VCaP (cell line): ENCODE results near the gene WDR70.
"Not testable (repeated sequence)": the region's sequence is repeated elsewhere in the genome, so short reads cannot be mapped to it uniquely, and the experiment has no call there.

ENCODE experiments used
- H3K27ac ChIP-seq: fragments of 450-650 bp; 2 replicates; pipeline ENCODE4 v1.5.1; 2017
- CTCF ChIP-seq: fragments of 450-650 bp; conservative IDR thresholded peaks from 2 replicates; pipeline ENCODE4 v1.5.1; 2017; ENCODE audit warnings: mild to moderate bottlenecking, moderate library complexity

Gene WDR70

DNA sequence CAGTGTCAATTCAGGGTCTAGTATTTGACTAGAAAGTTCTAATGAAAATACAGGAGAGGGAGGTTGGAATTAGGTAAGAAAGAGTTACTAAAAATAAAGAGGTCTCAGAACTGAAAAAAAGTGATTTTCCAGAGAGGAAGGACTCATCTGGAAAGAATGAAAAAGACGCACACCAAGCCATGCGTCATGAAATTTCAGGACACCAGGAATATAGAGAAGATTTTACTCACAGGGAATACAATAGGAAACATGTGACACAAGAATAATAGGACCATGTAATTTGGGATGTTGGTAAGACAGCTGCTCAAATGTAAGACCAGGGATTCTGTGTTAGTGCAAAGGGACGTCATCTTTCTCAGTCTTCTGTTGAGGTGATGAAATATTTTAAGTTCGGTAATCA, 236.1 kb downstream of the WDR70 start:
- no peak overlapping the region for H3K27ac ChIP-seq
- no peak for TF ChIP-seq CTCF

GRCh38 chr5:37619353-37619752, 240.2 kb downstream of the WDR70 start:
- no peak overlapping the region for H3K27ac ChIP-seq
- TF ChIP-seq CTCF: no peak

DNA sequence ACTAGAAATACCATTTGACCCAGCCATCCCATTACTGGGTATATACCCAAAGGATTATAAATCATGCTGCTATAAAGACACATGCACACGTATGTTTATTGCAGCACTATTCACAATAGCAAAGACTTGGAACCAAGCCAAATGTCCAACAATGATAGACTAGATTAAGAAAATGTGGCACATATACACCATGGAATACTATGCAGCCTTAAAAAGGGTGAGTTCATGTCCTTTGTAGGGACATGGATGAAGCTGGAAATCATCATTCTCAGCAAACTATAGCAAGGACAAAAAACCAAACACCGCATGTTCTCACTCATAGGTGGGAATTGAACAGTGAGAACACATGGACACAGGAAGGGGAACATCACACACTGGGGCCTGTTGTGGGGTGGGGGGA, 243.2 kb downstream of the WDR70 start:
- H3K27ac ChIP-seq: not testable (repeated sequence)

DNA sequence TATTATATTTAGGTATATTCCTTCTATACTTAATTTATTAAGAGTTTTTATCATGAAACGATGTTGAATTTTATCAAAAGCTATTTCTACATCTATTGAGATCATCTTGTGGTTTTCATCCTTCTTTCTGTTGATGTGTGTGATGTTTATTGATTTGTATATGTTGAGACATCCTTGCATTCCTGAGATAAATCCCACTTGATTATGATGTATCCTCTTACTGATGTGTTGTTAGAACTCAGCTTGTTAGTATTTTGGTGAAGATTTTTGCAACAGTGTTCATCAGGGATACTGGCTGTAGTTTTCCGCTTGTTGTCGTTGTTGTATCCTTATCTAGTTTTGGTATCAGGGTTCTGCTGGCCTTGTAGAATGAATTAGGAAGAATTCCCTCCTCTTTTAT, 247.1 kb downstream of the WDR70 start:
- no peak overlapping the region for H3K27ac ChIP-seq
- no peak for TF ChIP-seq CTCF

DNA sequence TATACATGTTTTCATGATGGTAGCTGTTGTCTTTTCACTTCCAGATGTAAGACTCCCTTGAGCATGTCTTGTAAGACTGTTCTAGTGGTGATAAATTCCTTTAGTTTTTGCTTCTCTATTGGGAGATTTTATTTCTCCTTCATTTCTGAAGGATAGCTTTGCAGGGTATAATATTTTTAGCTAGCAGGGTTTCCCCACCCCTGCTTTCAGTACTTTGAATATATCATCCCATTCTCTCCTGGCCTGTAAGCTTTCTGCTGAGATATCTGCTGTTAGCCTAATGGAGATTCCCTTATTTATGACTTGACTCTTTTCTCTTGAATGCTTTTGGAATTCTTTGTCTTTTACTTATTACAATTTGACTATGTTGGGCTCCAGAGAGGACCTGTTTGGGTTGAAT, 249.8 kb downstream of the WDR70 start:
- no peak overlapping the region for H3K27ac ChIP-seq
- TF ChIP-seq CTCF: no peak

DNA sequence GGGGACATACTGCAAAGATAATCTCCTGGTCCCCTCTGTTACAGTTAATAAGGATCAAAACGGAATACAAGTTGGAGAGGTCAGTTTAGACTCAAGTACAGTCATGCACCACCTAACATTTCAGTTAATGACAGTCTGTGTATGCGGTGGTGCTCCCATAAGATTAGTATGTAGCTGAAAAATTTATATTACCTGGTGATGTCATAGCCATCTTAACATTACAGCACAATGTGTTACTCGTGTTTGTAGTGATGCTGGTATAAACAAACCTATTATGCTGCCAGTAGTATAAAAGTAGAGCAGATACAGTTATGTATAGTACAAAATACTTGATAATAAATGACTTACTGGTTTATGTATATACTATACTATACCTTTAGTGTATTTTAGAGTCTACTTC, 252.8 kb downstream of the WDR70 start:
- TF ChIP-seq CTCF: no peak
- H3K27ac ChIP-seq: no peak overlapping the region

DNA sequence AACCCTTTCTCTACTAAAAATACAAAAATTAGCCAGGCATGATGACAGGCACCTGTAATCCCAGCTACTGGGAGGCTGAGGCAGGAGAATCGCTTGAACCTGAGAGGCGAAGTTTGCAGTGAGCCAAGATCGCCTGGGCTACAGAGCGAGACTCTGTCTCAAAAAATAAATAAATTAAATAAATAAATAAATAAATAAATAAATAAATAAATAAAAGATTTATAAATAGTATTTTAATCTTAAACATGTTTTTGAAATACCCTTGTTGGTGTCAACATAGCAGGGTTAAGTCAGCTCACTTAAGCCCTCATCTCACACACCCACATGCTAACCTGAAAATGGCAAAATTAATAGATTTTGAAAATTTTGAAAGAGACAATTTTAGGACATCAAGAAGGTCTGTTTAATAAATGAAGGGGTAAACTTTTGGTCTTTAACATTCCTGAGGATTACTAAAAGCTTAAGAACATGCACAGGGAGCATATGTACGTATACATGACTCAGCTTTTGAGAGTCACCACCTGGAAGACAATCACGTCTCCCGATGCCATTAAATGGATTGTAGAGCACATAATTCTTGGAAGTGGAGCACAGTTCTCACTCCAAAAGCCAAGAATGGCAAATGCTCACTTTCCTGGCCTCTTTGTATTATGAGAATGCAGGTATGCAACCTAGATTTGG, 258.2 kb downstream of the WDR70 start:
- H3K27ac ChIP-seq: no peak overlapping the region
- TF ChIP-seq CTCF: no peak

GRCh38 chr5:37638897-37639296, 259.8 kb downstream of the WDR70 start:
- no peak for TF ChIP-seq CTCF

More at GRCh38 chr5:37638897-37639296, 259.8 kb downstream of the WDR70 start:
- H3K27ac ChIP-seq: no peak overlapping the region
